Germinal center (tissue), 1 donor: Measurements from ENCODE around the gene FKBP15.

Experiments used
- DNase-seq: peaks from one replicate; pipeline ENCODE4 v3.0.0; 2012; ENCODE audit warnings: mixed read lengths, low spot score

FKBP15 gene

DNA sequence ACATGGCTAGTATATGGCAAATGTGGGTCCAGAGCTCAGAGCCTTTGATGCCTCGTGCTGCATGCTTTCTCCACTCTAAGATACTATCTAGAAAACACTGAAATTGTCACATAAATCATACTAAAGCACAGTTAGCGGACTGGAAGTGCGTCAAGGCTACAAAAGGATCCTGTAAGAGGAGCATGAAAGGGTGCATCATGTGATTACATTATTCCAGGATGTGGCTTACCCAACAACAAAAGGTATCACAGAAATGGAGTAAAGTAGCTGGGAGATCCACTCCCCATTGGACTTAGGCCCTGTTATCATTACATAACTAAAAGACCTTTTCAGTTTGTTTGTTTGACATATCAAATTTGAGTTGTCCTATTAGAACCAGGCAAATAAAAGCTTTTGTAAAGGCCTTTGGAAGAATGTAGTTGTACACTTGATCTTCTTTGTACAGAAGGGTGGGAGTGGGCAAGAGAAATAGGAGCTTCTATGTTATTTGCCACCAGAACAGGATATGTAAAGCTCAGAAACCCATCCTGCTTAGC, 7.1 kb upstream of the FKBP15 start:
- DNase-seq, result no peak

DNA sequence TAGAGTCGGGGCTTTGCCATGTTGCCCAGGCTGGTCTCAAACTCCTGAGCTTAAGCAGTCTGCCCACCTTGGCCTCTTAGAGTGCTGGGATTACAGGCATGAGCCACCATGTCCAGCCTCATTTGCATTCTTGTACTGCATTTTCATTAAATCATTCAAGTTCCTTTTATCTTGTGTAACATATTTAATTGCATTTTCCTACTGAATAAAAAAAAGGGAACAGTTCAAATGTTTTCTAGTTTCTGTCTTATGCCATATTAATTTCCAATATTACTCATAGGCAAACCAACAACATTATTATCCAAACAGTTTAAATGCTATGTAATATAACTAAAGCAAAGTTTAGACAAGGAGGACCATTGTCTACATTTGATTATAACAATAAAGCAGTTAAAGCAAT, 6.4 kb upstream of the FKBP15 start:
- DNase-seq, result no peak

DNA sequence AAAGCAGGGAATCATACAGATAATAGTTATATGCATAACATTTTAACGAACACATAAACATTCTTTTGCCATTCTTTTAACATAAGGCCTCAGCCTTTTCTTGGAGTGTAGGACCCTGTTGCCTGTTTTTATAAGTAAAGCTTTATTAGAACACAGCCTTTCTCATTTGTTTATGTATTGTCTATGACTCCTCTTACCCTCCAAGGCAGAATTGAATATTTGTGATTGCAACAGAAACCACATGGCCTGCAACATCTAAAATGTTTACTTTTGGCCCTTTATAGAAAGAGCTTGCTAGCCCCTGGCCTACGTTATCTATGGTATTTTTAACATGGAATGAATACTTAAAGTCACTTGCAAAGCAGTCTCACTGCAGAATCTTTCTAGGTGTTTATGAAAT, 2.9 kb upstream of the FKBP15 start:
- no peak for DNase-seq

DNA sequence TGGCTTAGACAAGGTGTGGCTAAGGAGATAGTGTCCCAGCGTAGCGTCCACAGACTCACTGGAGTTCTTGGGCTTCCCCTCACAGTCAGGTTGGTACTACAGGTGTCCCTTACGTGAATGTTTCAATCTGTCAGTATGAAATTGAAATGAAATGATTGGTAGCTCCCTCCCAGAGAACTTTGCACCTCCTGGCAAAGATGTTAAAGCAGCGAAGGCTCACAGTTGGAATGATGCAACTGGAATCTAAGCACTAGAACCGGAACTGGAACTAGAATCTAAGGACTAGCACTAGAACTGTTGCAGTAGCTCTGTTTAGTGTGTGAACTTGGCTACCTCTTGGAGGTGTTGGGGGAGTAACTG, 1.4 kb upstream of the FKBP15 start:
- DNase-seq, result no peak

DNA sequence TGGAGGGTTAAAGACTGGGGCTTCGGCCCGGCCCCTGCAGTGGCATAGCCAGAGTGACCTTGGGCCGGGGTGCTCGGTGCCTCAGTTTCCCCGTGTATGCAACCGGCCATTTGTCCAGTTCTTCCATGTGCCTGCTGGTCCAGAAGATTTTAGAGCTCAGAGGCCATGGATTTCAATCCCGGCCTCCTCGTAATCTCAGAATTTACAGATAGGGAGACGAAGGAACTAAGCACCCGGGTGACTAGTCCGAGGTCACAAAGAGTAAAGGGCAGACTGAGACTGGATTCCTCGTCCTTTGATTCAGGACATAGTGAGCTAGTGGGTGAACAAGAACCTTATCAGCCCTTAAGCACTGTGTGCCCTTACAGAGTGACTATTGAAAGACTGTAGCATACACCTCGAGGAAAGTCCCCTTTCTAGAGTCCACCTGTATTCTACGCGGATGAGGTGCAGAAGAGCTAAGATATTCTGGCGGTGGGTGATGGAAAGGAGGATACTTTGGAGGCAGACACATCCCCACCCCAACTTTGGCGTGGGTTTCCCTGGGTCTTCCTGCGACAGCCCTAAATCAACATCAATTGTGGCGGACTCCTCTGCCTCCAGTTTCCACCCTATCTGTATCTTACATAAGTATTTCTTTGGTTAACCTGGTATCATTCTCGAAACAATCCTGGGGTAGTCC, 864 bp upstream of the FKBP15 start:
- DNase-seq, result no peak

DNA sequence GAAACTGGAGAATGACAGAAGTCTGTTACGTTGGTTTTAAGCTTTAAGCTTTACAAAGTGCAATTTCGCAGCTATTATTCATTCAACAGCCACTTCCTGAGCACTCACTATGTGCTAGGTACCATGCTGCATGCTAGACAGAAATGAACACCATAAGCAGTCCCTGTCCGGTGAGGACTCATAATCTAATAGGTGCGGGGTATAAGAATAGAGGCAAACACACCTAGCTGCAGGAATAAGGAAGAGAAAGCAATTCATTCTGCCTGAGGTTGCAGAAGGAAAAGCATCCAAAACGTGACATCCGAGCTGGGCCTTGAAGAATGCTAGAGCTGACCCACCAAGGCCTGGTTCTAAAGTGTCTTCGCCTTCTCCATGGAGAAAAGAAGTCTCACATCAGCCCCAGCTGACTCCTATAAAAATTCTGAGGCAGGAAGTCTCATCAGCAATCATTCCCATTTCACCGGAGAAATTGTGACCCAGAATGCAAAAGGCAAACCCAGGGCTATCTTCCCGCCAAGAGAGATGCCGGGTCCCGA, 542 bp downstream of the FKBP15 start:
- no peak for DNase-seq

DNA sequence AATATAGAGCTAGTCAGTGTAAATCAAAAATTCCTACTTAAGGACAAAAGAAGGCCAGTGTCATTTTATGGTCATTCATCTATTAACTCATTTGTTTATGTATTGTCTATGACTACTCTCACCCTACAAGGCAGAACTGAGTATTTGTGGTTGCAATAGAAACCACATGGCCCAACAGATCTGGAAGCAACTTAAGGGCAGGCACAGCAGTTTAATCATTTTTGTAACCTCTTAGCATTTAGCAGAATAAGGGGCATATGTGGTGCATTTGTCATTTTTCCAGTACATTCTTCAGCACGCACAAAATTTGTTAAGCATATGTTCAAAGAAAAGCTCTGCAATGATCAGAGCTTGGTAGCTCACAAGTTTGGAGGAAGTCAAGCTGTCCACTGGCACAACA, 1.1 kb downstream of the FKBP15 start:
- DNase-seq, result peak; percentile 15

DNA sequence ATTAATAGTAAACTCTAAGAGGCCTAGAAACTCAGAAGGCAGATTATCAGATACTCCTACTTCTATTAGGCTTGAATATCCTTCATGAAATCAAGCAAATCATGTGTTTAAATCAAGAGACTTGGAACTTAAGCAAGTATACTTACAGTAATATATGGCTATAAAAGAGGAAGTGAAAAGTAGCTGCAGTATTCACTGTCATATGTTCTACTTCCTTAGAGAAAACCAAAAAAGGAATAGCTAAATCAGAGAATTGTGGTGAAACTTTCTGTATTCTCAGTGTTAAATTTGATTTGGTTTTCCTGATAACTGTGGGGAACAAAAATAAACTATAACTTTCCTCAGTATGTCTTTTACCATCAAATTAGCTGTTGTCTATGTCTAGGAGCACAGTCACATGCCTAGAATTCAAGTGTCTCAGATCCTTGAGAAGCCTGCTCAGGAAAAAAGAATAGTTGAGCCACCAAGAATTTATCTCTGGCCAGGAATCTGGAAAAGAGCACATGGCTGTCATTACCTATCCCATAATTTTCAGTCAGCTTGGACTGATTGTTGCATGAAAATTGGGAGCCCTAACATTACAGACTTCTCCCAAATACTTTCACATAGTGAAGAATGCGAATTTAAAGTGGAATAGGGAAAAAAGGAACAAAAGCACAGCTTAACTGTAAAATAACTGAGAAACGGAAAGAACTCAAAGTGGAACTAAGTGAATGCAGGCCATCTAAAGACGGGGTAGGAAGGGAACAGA, 1.7 kb downstream of the FKBP15 start:
- DNase-seq, result peak; percentile 39

DNA sequence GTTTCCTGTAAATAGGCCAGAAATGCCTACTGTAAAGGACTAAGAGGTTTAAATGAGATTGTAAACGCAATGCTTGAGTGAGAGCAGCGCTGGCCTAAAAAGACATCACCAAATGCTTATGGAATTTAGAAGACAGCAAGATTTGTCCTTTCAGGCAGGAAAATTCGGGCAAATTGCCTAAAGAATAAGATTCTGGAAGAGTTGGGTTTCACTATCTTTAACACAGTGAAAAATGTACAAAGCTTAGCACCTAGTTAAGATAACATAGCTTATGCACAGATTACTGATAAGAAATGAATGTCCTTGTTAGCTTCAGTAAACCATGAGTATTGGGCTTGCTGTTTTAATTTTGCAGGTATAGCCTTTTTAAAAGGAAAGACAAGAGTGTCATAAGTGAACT, 4.7 kb downstream of the FKBP15 start:
- DNase-seq, result no peak

DNA sequence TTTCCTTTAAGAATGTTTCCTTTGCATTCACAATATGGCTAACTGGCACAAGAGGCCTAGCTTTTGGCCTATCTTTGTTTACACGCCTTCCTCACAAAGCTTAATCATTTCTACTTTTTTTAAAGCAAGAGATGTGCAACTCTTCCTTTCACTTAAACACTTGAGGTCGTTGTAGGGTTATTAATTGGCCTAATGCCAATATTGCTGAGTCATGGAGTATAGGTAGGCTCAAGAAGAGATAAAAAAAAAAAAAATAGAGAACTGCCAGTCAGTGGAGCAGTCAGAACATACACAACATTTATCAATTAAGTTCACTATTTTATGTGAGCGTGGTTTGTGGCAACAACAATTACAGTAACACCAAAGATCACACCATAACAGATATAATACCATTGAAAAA, 5.9 kb downstream of the FKBP15 start:
- no peak for DNase-seq

DNA sequence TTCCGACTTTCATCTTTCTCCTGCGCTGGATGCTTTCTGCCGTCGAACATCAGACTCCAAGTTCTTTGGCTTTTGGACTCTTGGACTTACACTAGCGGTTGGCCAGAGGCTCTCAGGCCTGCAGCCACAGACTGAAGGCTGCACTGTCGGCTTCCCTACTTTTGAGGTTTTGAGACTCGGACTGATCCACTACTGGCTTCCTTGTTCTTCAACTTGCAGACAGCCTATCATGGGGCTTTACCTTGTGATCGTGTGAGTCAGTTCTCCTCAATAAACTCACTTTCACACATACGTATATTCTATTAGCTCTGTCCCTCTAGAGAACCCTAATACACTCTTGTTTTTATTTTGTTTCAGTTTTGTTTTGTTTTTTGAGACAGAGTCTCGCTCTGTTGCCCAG, 10.3 kb downstream of the FKBP15 start:
- DNase-seq, result no peak

DNA sequence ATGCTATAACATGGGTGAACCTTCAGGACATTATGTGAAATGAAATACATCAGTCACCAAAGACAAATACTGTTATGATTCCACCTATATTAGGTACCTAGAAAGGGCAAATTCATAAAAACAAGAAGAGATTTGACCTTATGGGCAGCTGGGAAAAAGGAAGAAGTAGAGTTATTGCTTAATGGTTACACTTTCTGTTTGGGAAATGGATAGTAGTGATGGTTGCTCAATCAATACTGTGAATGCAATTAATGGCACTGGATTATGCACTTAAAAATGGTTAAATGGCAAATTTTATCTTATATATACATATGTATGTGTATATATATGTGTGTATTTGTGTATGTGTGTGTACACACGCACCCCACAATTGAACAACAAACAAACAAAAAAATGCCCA, 15.2 kb downstream of the FKBP15 start:
- DNase-seq, result no peak

DNA sequence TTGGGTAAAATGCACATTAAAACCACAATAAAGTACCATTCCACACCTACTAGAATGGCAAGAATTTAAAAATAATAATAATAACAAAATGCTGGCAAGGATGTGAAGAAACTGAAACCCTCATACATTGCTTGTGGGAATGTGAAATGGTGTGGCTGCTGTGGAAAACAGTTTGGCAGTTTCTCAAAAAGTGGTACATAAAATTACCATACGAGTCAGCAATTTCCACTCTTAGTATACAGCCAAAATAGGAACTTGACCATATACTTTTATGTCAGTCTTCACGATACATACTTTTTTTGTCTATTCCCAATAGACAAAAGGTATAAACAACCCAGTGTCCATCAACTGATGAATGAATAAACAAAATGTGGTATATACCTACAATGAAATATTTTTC, 15.6 kb downstream of the FKBP15 start:
- no peak for DNase-seq

DNA sequence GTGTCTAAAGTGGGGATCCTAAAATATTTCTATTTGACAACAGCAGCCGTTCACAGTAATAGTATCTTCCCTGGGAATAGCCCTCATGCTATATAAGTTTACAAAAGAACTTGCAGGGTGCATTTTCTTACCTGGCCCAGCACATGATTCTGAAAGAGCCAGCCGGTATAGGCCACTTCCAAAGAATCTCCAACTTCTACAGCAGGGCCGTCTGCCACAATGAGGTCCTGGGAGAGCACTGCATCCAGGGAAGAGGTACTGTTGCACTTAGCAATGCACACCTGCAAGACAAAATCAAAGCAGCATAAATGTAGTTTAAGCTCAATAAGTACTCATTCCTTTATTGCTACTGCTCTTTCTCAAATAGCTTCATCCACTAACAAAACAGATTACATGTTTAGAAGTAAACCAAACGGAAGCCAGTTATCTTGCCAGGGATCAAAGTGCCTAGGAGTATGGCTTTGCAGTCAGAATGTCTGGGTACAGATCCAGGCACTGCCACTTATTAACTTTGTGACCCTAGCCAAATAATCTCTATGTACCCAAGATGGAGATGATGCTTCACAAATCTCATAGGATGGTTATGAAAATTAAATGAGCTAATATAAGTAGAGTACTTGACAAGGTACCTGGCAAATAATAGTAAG, 21.3 kb downstream of the FKBP15 start:
- no peak for DNase-seq

DNA sequence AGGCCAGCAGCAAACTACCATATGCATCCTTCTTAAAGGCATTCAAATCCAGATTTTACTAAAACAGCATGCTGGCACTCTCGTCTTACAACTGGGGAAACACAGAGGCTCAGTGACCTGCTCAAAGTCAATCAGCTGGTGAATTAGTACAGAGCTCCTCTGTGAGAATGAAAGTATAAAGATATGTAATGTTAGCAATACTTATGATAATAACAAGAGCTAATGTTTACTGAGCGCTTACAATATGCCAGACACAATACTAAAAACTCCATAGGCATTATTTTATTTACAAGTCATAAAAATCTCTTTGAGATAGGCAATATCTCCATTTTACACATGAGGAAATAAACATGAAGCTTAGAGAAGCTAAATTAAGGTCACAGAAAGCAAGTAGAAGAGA, 28.6 kb downstream of the FKBP15 start:
- DNase-seq, result no peak

DNA sequence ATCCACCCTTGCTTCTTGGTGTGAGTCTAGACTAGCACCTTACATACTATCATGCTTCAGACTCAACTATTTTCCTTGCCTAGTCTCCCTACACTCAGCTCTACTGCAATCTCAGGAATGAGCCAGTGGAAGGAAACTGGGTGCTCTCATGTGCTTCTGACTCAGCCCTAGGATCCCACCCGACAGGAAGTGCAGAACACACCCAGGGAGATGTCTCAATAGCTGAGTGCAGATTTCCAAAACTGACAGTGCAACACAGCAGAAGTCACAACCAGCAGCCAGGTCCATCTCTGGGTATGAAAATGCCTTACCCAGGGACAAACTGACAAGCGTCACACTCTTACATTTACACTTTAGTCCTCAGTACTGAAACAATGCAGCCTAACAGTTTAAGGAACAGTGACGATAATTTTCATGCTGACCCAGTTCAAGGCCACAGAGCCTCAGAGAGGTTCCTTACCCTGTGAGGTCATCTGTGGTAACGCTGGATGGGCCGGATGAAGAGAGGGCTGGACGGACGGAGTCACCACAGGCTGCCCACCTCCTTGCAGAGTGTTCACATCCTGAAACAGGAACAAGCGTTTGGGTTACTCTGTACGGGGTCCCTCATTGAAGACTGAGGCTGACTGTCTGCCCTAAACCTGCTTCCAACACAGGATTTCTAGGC, 33.0 kb downstream of the FKBP15 start:
- DNase-seq, result no peak

DNA sequence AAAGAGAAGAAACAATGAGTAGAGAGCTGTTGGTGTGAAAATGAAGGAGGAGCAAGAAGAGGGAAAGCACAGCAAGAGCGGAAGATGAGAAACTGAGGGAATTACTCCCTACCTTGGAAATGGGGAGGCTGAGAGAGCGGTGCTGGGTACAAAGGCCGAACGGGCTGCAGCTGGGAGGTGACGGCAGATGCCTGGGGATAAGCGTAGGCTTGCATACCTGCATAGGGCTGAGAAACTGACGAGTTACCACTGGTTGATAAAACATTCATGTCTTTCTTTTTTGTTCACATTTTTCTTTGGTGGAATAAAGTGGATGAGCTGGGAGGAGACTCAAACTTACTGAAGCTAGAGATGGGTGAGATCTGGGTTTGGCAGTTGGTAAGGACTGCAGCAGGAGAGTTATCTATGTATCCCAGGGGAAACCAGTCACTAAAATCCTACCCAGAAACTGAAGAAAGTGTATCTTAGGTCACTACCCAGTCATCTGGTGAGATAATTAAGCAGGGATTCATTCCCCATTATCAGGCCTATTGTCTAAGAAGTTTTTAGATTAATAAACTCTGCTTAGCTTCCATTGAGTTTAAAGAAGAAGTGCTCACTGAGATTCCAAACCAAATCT, 34.8 kb downstream of the FKBP15 start:
- DNase-seq, result no peak

DNA sequence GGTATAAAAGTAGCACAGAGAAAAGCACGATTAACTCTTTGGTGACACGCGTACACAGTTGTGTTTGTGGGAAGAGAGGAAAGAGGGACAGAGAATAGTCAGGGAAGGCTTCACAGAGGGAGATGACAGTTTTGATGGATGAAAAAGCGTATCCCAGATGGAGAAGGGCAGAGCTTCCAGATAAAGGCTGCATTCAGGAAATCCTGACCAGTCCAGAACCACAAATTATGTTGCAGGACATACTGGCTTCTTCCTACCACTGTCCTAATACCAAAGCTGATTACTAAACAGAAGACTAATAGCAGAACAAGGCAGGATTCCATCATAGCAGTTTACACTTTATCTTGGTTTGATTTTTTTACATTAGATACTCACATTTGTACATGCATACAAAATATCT, 35.8 kb downstream of the FKBP15 start:
- no peak for DNase-seq

DNA sequence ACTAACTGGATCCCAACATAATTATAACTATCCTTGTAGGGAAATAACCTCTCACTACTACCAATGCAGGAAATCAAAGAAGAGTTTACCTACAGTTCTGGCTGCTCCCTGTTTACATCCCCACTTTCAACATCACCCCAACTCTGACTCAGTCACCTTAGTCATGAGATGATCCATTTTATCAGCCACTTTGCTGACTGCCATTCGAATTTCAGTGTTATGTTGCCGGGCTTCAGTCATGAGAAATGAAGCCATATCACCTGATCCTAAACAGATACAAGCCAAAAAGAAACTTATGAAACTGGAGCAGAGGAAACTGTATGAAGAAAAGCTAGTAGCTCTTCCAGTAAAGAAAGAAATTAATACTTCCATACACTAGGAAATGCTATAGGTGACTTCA, 36.5 kb downstream of the FKBP15 start:
- no peak for DNase-seq

DNA sequence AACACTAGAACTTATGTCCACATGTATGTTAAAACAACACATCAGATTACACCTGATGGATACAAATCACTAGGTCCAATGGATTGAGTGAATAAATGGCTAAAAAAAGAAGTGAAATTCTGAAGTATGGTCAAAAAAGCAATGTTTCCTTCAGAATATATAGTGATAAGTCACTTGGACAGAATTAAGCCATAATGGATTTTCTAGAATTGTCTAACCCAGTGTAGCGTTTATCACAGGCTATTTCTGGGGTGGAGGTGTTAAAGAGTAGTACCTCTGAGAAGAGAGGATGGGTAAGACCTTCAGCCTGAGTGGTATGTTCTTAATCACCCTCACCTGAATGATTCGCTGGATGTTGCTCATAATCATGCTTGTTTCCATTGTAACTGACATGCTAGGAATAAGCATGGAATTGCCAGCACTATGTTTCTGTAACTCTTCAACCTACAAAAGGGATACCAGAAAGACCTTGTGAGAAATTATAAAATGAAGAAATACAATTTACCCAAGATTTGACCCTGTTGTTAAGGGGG, 37.1 kb downstream of the FKBP15 start:
- no peak for DNase-seq

DNA sequence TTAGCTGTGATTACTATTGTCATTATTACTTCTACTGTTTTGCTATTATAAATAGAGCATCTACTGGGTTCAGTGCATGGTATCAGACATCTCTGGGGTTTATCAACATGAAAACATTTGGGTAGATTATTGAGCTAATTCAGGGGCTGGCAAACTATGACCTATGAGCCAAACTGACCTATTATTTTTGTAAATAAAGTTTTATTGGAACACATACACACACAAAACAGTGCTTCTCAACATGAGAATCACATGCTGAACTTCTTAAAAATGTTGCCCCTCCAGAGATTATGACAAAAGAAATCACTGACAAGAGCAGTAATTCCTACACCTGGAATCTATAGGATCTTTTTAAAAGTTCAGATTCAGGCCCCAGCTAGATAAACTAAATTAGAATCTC, 39.9 kb downstream of the FKBP15 start:
- DNase-seq, result no peak

DNA sequence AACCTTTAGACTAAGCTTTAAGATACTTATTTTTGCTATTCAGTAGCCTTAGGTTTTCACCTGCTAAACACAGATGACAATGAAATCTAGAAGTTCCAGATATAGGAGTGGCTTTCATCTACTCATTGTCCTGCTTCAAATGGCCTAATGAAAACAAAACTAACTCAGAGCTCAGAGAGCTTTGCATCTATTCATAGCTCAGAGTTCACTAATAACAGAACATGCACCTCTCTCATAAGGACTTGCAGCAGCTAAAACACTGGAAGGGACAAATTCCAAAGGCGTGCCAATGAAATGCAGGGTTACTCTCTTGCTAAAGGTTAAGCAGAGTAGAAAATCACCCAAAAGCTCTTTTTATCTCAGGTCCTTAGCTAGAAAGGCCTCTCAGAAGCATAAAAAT, 41.2 kb downstream of the FKBP15 start:
- no peak for DNase-seq
